Smooth muscle cell of the brain vasculature (primary cell): Measurements from ENCODE around the gene TXLNG.

Experiments
- DNase-seq: peaks from one replicate; pipeline ENCODE4 v3.0.0-alpha.2; 2012; ENCODE audit warnings: low read depth, low spot score

TXLNG gene

DNA sequence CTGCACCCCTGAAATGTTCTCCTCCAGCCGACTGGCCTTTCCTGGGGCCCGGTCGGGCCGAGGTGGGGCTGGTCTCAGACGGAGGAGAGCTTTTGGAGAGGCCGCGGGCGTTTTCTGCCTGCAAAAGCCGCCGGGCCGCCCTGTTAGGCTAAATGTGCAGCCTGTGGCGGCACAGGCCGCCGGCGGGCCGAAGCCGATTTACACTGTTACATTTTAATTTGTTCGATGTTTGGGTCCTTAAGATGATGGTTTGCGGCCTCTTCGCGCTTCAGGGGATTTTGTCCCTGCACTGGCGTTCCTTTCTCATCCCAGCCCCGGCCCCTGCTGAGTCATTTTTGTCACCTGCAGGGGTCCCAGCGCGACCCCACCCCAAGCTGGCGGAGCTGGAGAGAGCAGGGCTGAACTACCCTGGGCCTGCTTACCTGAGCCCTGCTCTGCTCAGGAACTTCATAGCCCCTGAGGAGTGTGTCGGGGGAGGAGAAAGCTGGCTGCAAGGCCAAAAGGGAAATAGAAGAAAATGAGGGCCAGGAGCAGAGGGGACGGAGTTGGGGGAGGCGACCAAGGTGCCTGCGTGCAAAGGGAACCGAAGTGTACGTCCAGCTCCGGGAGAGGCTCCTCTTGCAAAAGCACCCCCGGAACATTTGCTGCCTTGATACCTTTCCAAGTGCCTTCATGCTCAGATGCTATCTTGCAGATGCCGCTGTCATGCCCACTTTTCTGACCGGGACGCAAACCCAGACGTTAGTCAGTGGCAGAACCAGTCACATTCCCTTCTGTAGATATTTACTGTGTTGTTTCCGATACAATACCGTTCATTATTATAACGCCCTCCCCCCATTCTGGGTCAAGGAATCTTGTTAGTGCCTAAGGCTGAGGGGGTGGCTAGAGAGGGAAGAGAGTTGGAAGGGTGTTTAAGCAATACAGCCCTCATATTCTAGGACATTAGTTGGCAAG lies 84.9 kb downstream of the TXLNG start:
- no peak for DNase-seq

DNA sequence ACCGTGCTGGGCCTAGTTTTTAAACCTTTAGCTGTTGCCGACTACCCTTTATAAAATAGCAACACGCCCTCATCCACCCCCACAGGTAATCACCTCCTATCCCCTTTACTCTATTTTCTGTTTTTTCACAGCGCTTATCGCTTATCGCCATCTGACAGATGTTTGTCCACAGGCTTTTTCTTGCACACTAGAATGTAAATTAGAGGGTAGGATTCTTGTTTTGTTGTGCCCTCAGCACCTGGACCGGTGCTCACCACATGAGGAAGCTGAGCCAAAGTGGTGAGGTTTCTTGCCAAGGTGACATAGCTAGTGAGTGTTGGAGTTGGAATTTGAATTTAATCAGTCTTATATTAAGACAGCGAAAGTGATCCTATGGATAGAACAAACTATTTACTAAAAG lies 86.8 kb downstream of the TXLNG start:
- DNase-seq: no peak

DNA sequence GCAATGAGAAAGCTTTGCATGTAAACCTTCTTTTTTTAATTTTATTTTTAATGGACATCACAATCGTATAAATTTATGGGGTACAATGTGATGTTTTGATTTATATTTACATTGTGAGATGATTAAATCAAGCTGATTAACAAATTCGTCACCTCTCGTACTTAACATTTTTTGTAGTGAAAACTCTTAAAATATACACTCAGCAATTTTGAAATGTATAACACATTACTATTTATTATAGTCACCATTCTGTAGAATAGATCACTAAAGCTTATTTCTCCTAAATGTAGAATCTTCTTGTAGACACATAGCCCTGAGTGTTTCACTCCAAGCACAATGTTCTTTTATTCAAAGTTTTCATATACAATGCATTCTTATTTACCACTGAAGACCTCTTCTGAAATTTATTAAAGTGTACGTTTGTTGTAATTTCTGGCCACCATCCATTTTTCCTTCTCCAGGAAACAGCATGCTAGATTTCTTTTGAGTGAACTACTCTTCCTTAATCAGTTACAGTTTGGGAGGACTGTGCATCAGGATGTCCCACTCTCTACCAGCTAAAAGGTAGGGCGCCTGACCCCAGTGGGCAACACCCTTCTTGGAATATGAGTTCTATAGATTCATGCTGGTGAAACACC lies 88.3 kb downstream of the TXLNG start:
- no peak for DNase-seq

DNA sequence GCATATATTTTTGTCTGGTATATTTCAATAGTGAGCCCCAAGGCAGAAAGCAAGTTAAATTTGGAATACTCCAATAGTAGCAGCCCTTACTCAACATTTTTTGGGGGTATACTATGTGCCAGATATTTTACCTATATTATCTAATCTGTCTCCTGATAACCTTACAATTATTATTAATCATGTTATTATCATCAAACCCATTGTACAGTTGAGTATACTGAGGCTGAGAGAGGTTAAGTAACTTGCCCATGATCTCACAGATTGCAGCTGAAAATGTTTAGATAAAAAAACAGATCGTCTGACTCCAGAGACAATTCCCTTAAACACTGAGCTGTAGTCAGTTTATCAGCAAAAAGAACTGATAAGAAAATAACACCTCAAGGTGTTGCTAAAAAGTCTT lies 90.4 kb downstream of the TXLNG start:
- no peak for DNase-seq

DNA sequence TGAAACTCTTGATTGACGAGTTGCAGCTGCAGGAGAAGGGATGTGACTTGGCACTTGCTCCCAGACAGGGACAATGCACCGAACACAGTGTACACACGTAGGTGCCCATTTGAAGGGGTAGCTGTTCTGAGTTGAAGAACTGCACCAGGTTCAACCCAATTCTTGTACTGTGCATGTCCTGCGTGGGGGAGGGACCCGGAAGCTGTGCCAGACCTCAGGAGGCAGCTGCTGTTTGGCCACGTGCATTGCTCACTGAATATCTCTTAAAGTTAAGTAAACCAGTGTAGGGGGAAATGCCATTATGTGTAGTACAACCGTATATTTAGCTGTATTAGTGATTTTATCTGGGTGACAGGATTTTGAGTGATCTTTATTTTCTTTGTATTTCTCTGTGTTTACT lies 95.9 kb downstream of the TXLNG start:
- no peak for DNase-seq

DNA sequence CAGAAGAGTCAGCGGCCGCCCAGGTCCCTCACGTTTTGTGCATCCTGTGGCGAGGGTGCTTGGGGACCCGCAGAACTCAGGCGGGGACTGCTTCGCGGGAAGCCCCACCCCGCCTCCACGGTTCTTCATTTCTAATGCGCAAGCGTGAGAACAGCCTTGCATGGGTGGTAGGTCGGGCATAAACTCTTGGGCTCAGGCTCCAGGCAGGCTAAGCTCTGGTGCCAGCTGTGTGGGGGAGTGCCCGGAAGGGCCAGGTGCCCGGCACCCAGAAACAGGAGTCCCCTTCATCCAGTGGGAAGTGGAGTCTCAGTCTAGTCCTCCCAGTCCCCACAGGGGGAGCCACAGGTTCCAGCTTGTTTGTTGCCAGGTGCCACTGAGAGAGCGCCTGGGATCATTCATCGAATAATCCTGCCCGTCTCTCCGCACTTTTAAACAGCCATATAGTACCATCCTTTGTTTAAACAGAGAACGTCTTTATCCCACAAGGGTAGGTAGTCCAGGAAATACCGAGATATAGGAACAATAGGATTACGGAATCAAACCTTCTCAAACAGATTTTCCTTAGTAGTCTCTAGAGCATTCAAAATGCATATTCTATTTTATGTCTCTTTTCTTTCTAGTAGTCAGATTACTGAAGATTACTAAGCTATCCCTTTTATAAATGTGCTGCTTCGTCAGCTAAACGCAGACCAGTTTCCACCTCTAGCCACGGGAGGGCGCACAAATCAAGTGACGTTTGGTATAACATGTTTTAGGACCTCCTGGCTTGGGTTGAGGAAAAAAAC lies 96.6 kb downstream of the TXLNG start:
- peak; percentile 36 for DNase-seq

DNA sequence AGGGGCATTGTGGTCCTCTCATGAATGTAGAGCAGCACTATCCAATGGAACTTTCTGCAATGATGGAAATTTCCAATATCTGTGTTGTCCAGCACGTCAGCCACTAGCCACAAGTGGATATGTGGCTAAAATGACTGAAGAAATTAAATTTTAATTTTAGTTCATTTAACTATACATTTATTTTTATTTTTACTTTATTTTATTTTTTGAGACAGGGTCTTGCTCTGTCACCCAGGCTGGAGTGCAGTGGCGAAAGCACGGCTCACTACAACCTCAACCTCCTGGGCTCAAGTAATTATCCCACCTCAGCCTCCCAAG lies 97.2 kb downstream of the TXLNG start:
- DNase-seq: no peak

DNA sequence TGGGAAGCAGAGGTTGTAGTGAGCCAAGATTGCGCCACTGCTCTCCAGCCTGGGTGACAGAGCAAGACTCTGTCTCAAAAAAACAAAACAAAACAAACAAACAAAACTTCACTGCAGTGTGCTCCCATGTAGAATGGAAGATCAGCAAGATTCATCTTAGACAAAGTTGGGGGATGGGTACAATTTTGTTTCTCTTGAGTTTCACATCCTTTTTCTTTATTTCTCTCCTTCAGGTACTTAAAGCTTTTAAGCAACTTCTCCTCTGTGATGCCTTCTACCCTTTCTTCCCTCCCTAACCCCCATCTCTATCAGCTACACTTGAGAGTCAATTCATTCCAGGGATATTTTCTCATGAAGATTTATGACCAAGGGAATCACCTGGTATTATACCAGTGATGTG lies 99.4 kb downstream of the TXLNG start:
- DNase-seq: no peak

DNA sequence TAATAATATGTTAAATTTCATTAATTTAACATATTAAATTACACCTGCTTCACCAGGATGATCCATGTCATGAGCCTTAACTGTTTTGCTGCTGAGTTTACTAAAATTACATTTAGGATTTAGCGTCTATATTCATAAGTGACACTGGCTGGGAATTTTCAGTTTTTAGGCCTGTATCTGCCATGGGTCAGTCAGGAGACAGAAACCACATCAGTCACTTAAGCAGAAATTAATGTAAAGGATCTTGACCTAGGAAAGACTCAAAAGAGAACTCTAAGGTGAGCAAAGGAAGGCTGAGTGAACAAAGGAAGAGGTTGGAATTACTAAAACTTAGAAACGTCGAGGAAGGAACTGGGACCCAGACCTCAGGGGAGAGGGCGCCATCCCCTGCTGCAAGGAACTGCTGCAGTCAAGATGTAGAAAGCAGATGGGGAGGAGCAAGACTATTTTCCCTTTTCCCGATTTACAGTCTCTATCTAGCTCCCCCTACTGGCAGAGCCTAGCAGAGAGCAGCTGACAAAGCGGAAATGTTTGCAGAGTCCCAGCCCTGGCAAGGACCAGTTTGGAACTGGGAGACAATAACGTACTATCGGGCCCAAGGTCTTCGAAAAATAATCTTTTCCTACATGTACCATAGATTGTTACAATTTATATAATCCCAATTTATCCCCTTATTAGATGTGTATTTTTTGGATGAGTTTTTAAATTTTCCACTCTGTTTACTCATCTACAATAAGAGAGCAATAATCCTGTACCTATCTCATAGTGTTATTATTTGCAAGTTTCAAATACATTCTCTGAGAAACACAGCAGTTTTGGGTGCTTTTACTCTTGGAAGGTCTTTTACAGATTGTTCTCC lies 106.5 kb downstream of the TXLNG start:
- DNase-seq: peak; percentile 63
